HepG2 (cell line): ENCODE results near the gene TXNDC12. TPM values are rescaled to one million over a fixed set of nuclear protein-coding genes. Genes with fewer than 3 reads are reported as not detected.

Experiments
- ATF5 ChIP-seq: sonication (generic); formaldehyde crosslinking; IDR thresholded peaks from 2 replicates; pipeline ENCODE4 v1.4.0; 2020; ENCODE audit warnings: mild to moderate bottlenecking, low read depth, missing genetic modification reagents
- CAMTA2 ChIP-seq: sonication (generic); formaldehyde crosslinking; IDR thresholded peaks from 2 replicates; pipeline ENCODE4 v1.4.0; 2020; ENCODE audit warnings: mild to moderate bottlenecking, missing genetic modification reagents, borderline replicate concordance
- CEBPB ChIP-seq: IDR thresholded peaks from 2 replicates; pipeline ENCODE4 v1.6.1; 2011; ENCODE audit warnings: low read depth, low read length, improper control_type of control experiment, borderline replicate concordance
- EED ChIP-seq: sonication (generic); formaldehyde crosslinking; IDR thresholded peaks from 2 replicates; pipeline ENCODE4 v1.5.0; 2020; ENCODE audit warnings: mild to moderate bottlenecking, missing genetic modification reagents
- ESRRA ChIP-seq: sonication (generic); formaldehyde crosslinking; IDR thresholded peaks from 2 replicates; pipeline ENCODE4 v1.5.1; 2020; ENCODE audit warnings: mild to moderate bottlenecking, low read depth, missing genetic modification reagents
- HES4 ChIP-seq: sonication (generic); formaldehyde crosslinking; IDR thresholded peaks from 2 replicates; pipeline ENCODE4 v1.9.0; 2021; ENCODE audit warnings: mild to moderate bottlenecking, missing genetic modification reagents, borderline replicate concordance
- MXI1 ChIP-seq: IDR thresholded peaks from 3 replicates; pipeline ENCODE4 v1.6.1; 2012; ENCODE audit warnings: low read depth, low read length, inconsistent platforms, borderline replicate concordance
- POLR2AphosphoS5 ChIP-seq: IDR thresholded peaks from 2 replicates; pipeline ENCODE4 v1.6.1; 2012; ENCODE audit warnings: low read depth, low read length
- RBFOX2 ChIP-seq: fragments of 200-400 bp; formaldehyde crosslinking; IDR thresholded peaks from 2 replicates; pipeline ENCODE4 v1.6.1; 2017; ENCODE audit warnings: low read depth, mild to moderate bottlenecking, low read length
- REL ChIP-seq: sonication (generic); formaldehyde crosslinking; conservative IDR thresholded peaks from 2 replicates; pipeline ENCODE4 v1.8.0; 2022; ENCODE audit warnings: mild to moderate bottlenecking, missing genetic modification reagents, moderate library complexity
- SOX6 ChIP-seq, 2 experiments: fragments of 450-650 bp in 1 of 2; sonication (generic) in 1 of 2; formaldehyde crosslinking in 1 of 2; IDR thresholded peaks; 2 replicates each; pipeline versions ENCODE4 v1.4.0 to v1.6.1; 2017 to 2020; ENCODE audit warnings: antibody characterized with exemption in 1 of 2, mild to moderate bottlenecking in 1 of 2, missing genetic modification reagents in 1 of 2
- TFDP2 ChIP-seq: sonication (generic); formaldehyde crosslinking; IDR thresholded peaks from 2 replicates; pipeline ENCODE4 v1.4.0; 2020; ENCODE audit warnings: missing genetic modification reagents
- TMF1 ChIP-seq: sonication (generic); formaldehyde crosslinking; IDR thresholded peaks from 2 replicates; pipeline ENCODE4 v1.8.1; 2022; ENCODE audit warnings: low read depth, missing genetic modification reagents
- WIZ ChIP-seq: sonication (generic); formaldehyde crosslinking; IDR thresholded peaks from 2 replicates; pipeline ENCODE4 v1.5.1; 2020; ENCODE audit warnings: mild to moderate bottlenecking, missing genetic modification reagents
- ZFY ChIP-seq: sonication (generic); formaldehyde crosslinking; IDR thresholded peaks from 2 replicates; pipeline ENCODE4 v1.4.0; 2020; ENCODE audit warnings: missing genetic modification reagents
- ZNF430 ChIP-seq: sonication (generic); formaldehyde crosslinking; IDR thresholded peaks from 2 replicates; pipeline ENCODE4 v1.9.0; 2021; ENCODE audit warnings: mild to moderate bottlenecking, missing genetic modification reagents
- ZNF558 ChIP-seq: sonication (generic); formaldehyde crosslinking; IDR thresholded peaks from 2 replicates; pipeline ENCODE4 v1.9.0; 2022; ENCODE audit warnings: mild to moderate bottlenecking, missing genetic modification reagents, borderline replicate concordance
- ZNF562 ChIP-seq: sonication (generic); formaldehyde crosslinking; IDR thresholded peaks from 2 replicates; pipeline ENCODE4 v1.8.0; 2022; ENCODE audit warnings: missing genetic modification reagents, borderline replicate concordance
- ZNF746 ChIP-seq: sonication (generic); formaldehyde crosslinking; IDR thresholded peaks from 2 replicates; pipeline ENCODE4 v1.8.0; 2022; ENCODE audit warnings: mild to moderate bottlenecking, missing genetic modification reagents
- ZNF772 ChIP-seq: sonication (generic); formaldehyde crosslinking; IDR thresholded peaks from 2 replicates; pipeline ENCODE4 v1.5.0; 2020; ENCODE audit warnings: mild to moderate bottlenecking, missing genetic modification reagents
- polyA plus RNA-seq, 8 experiments: library from polyadenylated mRNA; depleted of rRNA in 3 of 8; stranded (reverse) in 7 of 8; unstranded in 1 of 8; fragments of >200 nt; fragmentation: Illumina TruSeq in 4 of 8; extraction: Trizol in 4 of 8; gene quantifications; 2 replicates each; pipeline versions ENCODE4 v1.2.1 to v1.2.3, GENCODE V29; 2011 to 2016; ENCODE audit warnings: low read depth in 4 of 8, missing spikeins in 1 of 8, mixed read lengths in 1 of 8; ENCODE audit not compliant: insufficient read depth in 1 of 8
- total RNA-seq, 5 experiments: library from RNA; depleted of rRNA; stranded (reverse); fragments of >200 nt; fragmentation: Illumina TruSeq; extraction: Trizol; gene quantifications; 2 replicates each; pipeline ENCODE4 v1.2.3, GENCODE V29; 2016; ENCODE audit warnings: low read depth in 1 of 5
- TF ChIP-seq, protein P1 (sequence below): sonication (generic); formaldehyde crosslinking; conservative IDR thresholded peaks from 2 replicates; pipeline ENCODE4 v1.4.0; 2020; ENCODE audit warnings: missing genetic modification reagents
- TF ChIP-seq, protein P2 (sequence below): fragments of 450-650 bp; IDR thresholded peaks from 2 replicates; pipeline ENCODE4 v1.6.1; 2017
- TF ChIP-seq, protein P3 (sequence below): sonication (generic); formaldehyde crosslinking; IDR thresholded peaks from 2 replicates; pipeline ENCODE4 v1.8.0; 2022; ENCODE audit warnings: mild to moderate bottlenecking, missing genetic modification reagents, moderate library complexity

The TXNDC12 gene
- total and polyA plus RNA-seq, 2 of the 13 experiments (the other 11 are each of a cell fraction or from before 2014, with no cell fraction given), result 65.6 to 67.2 TPM

GRCh38 chr1:52098139-52098871, 43.3 kb upstream of the TXNDC12 start (continued):
- TF ChIP-seq, protein P1, sequence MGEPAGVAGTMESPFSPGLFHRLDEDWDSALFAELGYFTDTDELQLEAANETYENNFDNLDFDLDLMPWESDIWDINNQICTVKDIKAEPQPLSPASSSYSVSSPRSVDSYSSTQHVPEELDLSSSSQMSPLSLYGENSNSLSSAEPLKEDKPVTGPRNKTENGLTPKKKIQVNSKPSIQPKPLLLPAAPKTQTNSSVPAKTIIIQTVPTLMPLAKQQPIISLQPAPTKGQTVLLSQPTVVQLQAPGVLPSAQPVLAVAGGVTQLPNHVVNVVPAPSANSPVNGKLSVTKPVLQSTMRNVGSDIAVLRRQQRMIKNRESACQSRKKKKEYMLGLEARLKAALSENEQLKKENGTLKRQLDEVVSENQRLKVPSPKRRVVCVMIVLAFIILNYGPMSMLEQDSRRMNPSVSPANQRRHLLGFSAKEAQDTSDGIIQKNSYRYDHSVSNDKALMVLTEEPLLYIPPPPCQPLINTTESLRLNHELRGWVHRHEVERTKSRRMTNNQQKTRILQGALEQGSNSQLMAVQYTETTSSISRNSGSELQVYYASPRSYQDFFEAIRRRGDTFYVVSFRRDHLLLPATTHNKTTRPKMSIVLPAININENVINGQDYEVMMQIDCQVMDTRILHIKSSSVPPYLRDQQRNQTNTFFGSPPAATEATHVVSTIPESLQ, result no peak
- TF ChIP-seq POLR2AphosphoS5 (no peak), ZNF430 (CRISPR knock-in tag) (no peak), TMF1 (CRISPR knock-in tag) (no peak), WIZ (CRISPR knock-in tag) (no peak), ATF5 (no peak), REL (CRISPR knock-in tag) (no peak), CAMTA2 (CRISPR knock-in tag) (no peak), MXI1 (peak; percentile 26; the same call in 1 of the 3 replicates), ZNF558 (CRISPR knock-in tag) (no peak), ZNF746 (CRISPR knock-in tag) (no peak), SOX6 (IDR thresholded peaks at IDR 0.05) (no peak), SOX6 (CRISPR knock-in tag; IDR thresholded peaks at IDR 0.05) (peak; percentile 99), ZFY (no peak), RBFOX2 (no peak), ZNF772 (CRISPR knock-in tag) (no peak), ESRRA (CRISPR knock-in tag) (no peak), HES4 (CRISPR knock-in tag) (no peak), ZNF562 (CRISPR knock-in tag) (no peak), EED (no peak), TFDP2 (CRISPR knock-in tag) (no peak), CEBPB (no peak)
- TF ChIP-seq, protein P2, sequence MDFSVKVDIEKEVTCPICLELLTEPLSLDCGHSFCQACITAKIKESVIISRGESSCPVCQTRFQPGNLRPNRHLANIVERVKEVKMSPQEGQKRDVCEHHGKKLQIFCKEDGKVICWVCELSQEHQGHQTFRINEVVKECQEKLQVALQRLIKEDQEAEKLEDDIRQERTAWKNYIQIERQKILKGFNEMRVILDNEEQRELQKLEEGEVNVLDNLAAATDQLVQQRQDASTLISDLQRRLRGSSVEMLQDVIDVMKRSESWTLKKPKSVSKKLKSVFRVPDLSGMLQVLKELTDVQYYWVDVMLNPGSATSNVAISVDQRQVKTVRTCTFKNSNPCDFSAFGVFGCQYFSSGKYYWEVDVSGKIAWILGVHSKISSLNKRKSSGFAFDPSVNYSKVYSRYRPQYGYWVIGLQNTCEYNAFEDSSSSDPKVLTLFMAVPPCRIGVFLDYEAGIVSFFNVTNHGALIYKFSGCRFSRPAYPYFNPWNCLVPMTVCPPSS, result no peak
- TF ChIP-seq, protein P3, sequence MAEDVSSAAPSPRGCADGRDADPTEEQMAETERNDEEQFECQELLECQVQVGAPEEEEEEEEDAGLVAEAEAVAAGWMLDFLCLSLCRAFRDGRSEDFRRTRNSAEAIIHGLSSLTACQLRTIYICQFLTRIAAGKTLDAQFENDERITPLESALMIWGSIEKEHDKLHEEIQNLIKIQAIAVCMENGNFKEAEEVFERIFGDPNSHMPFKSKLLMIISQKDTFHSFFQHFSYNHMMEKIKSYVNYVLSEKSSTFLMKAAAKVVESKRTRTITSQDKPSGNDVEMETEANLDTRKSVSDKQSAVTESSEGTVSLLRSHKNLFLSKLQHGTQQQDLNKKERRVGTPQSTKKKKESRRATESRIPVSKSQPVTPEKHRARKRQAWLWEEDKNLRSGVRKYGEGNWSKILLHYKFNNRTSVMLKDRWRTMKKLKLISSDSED (CRISPR knock-in tag), result no peak
